Stimulated activated CD8-positive, alpha-beta memory T cell treated with anti-CD3 and anti-CD28 coated beads, Interleukin-12 subunit alpha, Interleukin-12 subunit beta, amount 100 ng/mL, for 24 hours (primary cell): ENCODE results near the gene FOXP1.

ENCODE experiments used
- DNase-seq: peaks from one replicate; pipeline ENCODE4 v3.0.0-alpha.2; 2020; ENCODE audit errors: extremely low read depth

The FOXP1 gene

DNA sequence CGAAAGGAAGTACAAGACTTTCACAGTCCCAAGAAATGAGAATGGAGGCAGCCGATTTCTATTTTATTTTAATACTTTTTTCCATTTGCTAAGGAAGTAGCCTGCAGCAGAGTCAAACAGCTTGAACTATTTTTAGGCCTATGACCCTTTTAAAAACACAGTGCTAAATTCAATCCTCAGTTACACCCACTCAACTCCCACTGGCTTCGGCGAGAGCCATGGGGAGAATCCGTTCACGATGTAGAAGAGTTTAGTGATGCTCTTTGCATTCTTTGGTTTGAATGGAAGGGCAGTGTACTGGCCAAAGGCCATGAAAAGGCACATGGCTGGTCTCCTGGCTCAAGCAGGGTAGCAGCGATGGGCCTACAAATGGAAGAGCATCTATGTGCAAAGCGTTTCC is 343.5 kb downstream of the FOXP1 start:
- no peak for DNase-seq

DNA sequence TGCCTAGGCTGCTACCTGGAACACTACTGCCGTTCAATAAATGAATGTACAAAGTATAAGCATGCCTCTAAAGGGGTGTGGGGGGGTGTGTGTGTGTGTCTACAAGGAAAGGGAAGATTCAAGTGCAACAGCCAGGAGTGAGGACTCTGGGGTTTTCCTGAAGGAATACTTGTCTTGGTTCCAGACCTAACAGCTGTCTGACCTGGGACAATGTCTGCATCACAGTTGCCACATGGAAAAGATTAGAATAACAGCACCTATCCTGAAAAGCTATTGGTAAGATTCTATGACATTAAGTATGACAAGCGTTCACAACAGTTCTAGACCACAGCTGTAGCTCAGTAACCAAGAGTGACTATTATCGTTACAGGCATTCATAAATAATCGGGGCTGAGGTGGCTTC is 345.2 kb downstream of the FOXP1 start:
- DNase-seq: no peak

DNA sequence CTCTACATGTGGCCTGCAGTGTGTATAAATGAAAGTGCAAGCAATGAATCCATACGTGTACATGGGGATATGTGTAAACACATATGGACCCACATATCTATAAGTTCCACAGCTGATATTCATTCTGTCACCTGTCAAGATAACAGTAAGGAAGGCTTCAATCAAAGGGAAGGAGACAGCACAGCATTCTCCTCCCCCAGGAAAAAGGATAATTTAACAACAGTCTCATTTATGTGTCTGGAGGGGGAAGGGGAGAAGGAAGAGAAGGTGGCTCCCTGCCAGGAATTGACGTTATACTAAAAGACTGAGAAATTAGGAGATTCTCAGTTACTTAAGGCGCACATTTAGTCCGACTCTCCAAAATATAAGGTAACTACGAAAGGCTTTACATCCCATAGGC is 345.9 kb downstream of the FOXP1 start:
- DNase-seq: no peak

DNA sequence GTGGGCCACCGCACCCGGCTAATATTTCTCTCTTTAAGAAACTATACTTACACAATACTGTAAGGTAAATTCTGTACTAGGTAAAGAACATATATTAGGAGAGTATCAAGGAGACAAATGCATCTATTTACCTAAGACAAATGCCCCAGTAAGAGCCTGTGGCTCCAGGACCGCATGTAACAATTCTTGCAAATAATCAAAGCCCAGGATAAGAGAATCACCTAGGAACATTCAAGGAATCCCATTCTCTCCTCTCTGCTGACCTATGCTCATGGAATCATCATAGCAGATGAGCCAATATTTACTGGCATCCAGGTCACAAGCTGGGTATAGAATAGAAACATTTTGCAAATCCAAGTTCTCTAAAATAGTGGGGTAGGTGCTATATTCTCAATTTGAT is 347.7 kb downstream of the FOXP1 start:
- DNase-seq: no peak

DNA sequence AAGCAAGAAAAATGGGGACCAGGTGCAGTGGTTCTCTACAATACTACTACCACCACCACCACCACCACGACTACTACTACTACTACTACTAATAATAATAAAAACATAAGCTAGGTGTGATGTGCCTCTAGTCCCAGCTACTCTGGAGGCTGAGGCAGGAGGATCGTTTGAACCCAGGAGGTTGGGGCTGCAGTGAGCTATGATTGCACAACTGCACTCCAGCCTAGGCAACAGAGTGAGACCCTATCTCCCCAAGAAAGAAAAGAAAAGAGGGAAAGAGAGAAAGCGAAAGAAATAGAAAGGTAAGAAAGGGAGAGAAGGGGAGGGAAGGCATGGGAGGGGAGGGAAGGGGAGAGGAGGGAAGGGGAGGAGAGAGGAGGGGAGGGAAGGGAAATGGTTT is 350.6 kb downstream of the FOXP1 start:
- DNase-seq: no peak

DNA sequence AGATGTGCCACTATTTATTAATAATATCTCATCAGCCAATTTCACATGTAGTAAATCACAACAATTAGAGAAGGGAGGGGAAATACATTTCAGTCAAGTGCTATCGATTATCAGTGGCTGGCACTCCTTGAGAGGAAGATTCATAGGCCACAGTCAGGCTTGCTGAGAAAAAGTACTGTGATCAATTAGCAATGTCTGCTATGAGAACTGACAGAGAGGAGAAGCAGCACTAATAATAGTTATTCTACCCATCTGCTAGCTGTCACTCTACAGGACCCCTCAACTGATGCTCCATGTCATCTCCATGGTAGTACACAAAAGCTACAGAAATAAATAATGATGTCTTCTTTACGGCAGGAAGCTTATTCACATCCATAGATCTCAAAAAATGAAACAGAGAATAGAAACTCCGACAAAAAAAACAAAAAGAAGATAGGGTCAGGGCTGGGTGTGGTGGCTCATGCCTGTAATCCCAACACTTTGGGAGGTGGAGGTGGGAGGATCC is 351.3 kb downstream of the FOXP1 start:
- no peak for DNase-seq

DNA sequence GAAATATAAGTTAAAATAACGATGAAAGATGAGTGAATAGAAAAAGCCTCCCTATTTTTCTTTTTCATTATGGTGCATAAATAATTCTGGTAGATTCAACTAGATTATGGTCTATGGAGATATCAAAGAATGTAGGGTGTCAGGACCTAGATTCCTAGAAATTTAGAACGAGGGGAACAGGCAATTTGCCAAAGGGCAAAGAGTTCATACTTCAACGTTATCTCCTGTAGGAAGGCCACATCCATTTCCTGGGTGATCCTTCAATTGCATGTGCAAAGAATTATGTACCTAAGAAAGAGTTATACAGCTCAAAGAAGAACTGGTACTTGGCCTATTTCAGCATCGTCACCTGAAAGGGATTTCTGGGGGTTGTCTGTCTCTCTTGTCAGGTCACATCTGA is 351.8 kb downstream of the FOXP1 start:
- DNase-seq: no peak

DNA sequence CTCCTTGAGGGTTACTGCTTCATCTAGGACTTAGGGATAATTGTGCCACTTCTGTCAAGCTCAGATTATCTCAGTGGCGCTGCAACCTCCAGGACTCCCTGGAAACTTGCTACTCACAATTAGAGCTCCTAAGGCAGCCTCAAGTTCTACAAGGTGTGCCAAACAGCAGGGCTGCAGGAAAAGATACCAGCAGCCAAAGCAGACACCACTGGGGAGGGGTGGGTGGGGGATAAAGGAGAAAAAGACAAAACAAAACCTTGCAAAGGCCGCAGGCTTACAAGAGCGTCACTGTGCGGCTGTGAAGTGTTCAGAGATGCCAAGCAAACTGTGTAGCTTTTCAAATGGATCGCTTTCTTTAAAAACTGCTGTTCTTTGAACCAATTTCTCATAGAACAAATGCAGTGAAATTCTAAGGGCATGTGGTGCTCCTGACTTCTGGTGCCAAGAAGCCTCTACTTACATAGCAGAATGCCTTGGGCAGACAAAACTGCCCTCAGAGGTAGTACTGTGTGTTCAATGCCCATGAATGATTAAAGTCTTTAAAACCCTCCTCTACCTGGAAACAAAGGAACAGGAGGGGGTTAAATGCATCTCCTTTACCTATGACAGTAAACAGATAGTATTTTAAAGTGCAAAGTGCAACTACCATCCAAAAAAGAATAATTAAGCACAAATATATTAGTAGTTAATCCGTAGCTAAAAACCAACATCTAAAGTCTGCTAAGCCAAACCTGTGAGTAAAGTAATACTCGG is 353.4 kb downstream of the FOXP1 start:
- DNase-seq: no peak

DNA sequence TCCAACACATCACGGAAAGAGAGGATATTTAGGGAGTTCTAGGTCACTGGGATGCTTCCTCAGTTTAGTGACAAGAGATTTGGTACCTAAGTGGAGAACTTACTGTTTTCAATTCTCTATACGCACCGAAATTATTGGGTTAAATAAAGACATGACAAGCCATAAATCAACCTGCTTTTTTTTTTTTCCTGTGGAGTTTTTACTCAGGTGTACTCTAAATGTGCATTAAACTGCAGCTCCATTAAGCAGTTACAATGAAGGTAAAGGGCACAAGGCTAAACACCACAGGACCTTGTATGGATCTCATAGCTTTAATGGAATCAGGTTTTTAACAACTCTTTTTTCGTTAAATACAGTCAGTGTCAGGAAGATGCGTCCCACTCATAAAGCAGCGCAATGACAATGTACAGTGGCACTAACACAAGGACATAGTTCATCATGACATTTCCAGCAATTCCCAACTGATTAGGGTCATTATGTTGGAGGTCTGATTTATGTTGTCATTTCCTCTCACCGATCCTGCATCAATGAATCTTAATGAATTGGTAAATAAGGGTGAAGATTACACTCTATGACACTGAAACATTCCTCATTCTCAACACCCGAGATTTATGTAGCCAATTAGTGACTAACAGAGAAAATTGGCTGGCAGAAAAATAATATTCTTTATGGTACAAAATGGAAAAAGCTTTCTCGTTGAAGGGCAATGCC is 355.2 kb downstream of the FOXP1 start:
- no peak for DNase-seq

DNA sequence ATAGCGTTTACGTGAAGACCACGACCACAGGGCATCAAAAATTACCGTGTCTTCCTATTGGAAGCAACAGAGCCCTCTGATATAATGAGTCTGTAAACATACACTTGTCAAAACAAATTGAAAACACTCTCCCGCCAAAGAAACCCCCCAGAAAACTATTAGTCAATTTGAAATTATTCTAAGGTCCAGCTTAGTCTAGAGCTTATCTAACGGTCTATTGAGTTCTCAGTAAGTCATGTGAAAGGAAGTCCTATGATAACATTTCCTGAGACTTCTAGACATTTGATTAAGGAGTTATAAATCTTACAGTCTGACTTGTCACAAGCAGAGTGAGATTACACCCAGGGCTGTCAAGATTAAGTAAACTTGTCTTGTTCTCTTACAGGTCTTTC is 356.3 kb downstream of the FOXP1 start:
- no peak for DNase-seq

DNA sequence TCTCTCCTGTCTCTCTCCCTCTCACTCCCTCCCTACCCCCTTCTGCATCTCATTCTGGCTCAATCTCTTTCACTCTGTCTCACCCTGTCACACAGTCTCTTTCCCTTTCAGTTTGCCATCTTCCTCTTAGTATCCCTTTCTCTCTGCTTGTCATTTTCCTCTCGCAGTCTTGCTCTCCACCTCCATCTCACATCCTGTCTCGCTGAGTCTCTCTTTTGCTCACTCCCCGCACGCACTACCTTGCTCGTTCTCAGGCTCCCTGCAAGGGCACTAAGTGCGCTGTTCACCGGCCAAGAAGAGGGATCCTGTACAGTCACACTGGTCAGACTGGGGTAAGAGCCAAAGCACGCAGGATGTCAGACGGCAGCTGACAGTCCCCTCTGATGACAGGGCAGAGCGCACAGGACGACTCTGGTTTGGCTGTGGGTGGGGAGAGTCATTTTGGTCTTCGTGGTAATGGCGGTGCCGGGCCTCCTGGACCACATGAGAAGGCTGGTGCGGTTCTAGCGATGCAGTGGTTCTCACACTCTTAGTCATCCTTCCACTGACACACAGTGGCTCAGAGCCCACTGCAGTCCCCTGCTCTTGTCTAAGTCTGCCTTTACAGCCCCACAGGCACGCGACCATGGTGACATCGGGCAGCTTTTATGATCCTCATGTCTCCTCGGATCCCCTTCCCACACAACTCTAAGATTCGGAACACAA is 356.8 kb downstream of the FOXP1 start:
- DNase-seq: peak; percentile 78

DNA sequence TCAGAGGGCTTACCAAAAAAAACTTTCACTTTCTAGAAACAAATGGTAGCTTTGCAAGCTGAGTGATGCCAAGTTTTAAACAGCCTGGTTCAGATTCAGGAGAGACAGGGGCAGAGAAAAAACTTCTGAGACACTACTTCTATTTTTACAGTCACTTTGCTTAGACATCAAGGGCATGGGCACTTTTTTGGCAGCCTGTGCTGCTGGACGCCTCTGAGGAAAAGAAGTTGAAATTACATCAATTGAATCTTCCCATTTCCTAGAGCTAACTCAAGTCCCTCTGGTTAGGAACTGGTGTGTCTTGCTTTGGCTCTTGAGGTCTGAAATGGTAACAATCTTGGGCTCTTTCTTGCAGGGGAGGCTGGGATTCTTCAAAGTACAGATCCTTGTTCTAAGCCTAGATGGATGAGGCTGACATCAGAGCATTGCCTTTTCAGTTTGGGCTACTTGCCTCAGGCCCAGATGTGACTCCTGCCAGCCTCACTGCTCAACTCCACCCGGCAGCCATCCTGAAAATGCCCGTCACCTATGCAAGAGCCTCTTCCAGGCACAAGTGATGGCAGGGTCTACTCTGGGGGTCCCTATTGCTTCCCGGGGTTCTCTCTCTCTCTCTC is 357.5 kb downstream of the FOXP1 start:
- no peak for DNase-seq

DNA sequence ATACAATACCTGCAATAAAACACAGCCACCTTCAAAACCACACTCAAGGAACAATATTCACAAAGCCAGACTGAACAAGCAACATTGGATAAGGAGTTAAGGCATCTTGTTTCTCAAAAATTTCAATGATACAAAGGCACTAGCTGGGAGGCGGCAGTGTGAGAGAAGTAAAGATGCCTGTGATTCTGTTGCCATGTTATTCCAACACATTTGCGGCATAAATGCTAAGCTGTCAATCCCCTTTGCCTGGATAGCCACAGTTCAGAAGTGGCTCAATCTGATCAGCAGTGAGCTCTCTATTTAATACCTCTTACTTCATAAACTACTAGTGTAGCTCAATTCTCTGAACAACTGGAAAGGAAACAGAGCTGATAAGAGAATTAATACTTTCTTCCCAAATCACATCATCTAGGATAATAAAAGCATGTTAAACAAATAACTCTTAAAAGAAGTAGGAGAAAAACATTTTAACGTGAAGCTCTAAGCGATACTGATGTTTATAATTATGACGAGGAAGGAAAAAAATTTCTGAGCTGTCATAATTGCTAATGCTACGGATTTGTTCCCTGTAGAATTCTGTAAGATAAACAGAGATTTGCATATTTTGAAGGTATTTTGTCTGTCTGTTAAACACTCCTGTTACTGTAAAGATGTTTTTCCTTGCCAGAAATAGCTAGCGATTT is 358.4 kb downstream of the FOXP1 start:
- DNase-seq: no peak

DNA sequence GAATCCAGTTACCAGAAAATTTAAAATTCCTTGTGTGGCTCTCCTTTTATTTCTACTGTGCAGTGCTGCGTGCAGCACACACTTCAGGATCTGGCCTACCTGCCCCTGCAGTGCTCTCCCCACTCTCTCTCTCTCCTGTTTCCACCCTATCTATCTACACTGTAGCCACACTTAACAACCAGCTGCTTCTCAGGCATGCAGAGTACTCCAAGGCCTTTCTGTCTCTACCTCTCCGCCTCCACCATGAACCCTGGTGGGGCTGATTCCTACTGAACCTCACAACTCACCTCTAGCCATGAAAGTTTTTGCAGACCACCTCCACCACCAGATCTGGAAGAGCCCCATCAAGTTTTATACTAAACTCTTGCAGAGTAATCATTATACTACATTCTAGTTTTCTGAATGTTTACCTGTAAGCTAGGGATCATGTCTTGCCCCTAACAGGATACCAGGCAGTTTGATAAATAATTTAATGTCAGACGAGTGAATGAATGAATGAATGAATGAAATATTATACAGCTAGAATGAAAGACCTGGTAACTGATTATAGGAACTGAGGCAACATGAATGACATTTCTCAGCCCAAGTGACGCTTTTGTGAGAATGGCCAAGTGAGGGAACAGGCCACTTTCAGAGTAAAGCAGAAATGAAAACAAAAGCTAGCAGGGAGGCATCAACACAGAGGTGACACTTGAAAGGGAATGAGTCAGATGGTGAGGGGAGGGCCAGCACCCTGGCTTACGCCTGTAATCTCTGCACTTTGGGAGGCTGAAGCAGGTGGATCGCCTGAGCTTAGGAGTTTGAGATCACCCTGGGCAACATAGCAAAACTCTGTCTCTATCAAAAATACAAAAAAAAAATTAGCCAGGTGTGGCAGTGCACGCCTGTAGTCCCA is 363.5 kb downstream of the FOXP1 start:
- DNase-seq: peak; percentile 10

DNA sequence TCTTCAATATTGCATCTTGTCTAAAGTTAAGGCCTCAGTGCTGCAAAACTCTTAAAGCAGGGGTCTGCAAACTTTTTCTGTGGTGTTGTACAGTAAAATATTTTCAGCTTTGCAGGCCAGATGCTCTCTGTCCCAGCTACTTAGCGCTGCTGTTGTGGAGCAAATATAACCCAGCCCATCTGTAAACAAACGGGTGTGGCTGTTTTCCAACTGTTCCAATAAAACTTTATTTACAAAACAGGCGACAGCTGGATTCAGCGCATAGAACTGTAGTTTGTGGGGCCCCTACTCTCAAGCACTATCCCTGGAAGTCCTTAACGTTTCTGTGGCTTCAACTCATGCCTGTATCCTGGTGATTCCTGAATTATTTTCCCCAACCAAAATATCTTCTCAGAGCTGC is 365.0 kb downstream of the FOXP1 start:
- no peak for DNase-seq

DNA sequence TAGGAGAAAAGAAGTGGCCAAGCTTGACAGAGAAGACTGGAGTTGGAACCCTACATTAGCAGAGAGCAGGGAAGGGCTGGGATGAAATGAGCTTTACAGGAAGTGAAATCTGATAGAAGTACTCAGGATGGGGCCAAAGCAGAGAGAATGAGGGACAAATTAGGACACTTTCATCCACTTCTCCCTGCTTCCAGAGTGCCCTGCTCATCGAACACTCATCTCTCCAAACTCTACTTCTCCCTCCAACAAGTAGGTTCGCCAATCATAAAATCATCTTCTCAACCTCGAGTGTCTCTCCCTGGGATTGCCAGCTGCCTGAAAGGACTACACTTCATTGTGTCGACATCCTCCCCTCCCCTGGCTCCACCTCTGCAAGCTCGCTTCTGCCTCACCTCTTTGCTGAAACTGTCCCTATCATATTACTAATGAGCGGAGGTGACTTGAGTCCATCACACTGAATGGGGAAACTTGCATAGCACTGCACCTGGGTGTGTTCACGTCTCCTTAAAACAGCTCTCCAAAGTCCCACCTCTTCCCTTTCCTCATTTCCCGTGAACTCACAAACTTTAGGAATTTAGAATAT is 365.8 kb downstream of the FOXP1 start:
- no peak for DNase-seq

DNA sequence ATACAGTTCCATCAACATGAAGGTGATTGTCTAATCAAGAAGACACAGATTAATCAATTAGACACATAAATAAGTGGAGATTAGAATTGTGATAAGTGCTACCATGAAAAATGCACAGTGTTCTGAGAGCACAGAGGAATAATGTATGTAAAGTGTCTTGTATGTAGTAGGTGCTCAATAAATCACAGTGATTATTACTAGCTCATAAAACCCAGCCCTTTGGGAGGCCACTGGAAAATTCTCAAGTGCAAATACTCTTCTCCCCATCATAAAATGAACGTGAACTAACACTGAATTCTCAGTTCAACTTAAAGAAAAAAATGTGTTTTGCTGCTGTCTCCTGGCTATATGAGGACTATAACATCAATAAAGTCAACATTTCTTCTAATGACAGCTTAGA is 368.2 kb downstream of the FOXP1 start:
- no peak for DNase-seq

DNA sequence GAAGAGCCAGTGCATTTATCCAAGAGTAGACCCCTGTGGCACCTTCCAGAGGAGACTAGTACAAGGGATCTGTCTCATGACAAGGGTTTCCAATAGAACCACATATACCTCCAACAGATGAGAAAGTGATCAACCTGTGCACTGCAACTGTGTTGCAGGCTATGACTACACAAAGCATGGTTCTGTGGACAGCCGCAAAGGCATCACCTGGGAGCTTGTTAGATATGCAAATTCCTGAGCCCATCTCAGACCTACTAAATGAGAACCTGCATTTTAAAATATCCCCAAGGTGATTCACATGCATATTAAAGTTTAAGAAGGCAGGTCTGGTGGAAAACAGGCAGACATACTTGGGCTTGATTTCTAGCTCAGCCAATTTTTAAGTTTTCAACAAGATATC is 368.7 kb downstream of the FOXP1 start:
- DNase-seq: no peak

DNA sequence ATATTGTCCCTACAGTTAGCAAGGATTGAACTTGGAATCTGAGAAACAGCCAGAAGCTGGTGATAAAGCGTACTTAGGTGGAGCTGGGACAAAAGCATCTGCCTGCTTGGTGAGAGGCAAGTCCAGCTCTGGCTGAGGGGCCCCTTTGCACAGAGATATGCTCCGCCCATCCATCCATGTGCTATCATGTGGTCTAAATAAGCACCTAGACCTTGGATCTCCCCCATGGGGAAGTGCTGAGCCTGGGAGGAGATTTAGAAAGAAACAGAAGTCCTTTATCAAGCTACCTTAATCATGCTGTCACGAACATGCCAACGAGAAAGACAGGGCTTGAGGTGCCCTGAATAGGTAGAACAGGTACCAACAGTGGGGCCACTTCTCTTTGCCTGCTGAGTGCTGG is 369.5 kb downstream of the FOXP1 start:
- no peak for DNase-seq

DNA sequence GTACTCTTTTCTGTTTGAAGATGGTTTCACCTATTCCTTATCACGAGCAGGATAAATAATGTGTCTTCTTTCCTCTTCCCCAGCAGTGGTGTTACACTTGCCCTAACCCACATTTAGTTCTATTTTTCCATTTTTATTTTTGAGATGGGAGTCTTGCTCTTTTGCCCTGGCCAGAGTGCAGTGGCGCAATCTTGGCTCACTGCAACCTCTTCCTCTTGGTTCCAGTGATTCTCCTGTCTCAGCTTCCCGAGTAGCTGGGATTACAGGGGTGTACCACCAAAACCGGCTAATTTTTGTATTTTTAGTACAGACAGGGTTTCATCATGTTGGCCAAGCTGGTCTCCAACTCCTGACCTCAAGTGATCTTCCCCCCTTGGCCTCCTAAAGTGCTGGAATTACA is 372.4 kb downstream of the FOXP1 start:
- DNase-seq: no peak
